Measurements from ENCODE around the gene AGBL3.

DNA sequence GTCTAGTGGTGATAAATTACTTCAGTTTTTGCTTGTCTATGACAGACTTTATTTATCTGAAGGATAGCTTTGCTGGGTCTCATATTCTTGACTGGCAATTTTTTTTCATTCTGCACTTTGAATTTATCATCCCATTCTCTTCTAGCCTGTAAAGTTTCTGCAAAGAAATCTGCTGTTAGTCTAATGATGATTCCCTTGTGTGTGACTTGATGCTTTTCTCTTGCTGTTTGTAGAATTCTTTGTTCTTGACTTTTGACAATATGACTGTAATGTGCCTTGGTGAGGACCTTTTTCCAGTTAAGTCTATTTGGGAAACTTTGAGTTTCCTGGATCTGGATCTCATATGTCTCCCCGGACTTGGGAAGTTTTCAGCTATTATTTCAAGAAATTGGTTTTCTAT is 102.3 kb downstream of the AGBL3 start:
- TF ChIP-seq POLR2A (IDR thresholded peaks at IDR 0.05), result no peak
- TF ChIP-seq, protein P1, sequence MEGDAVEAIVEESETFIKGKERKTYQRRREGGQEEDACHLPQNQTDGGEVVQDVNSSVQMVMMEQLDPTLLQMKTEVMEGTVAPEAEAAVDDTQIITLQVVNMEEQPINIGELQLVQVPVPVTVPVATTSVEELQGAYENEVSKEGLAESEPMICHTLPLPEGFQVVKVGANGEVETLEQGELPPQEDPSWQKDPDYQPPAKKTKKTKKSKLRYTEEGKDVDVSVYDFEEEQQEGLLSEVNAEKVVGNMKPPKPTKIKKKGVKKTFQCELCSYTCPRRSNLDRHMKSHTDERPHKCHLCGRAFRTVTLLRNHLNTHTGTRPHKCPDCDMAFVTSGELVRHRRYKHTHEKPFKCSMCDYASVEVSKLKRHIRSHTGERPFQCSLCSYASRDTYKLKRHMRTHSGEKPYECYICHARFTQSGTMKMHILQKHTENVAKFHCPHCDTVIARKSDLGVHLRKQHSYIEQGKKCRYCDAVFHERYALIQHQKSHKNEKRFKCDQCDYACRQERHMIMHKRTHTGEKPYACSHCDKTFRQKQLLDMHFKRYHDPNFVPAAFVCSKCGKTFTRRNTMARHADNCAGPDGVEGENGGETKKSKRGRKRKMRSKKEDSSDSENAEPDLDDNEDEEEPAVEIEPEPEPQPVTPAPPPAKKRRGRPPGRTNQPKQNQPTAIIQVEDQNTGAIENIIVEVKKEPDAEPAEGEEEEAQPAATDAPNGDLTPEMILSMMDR (IDR thresholded peaks at IDR 0.05), result no peak
